DMS153 treated with DMSO at 0.1 percent for 48 hours (cell line): ENCODE data around the gene COL16A1.

ENCODE experiments used
- DNase-seq: peaks from one replicate; lab custom pipeline; 2025; ENCODE audit not compliant: unreplicated experiment; lab: John Stamatoyannopoulos, UW

Gene COL16A1

DNA sequence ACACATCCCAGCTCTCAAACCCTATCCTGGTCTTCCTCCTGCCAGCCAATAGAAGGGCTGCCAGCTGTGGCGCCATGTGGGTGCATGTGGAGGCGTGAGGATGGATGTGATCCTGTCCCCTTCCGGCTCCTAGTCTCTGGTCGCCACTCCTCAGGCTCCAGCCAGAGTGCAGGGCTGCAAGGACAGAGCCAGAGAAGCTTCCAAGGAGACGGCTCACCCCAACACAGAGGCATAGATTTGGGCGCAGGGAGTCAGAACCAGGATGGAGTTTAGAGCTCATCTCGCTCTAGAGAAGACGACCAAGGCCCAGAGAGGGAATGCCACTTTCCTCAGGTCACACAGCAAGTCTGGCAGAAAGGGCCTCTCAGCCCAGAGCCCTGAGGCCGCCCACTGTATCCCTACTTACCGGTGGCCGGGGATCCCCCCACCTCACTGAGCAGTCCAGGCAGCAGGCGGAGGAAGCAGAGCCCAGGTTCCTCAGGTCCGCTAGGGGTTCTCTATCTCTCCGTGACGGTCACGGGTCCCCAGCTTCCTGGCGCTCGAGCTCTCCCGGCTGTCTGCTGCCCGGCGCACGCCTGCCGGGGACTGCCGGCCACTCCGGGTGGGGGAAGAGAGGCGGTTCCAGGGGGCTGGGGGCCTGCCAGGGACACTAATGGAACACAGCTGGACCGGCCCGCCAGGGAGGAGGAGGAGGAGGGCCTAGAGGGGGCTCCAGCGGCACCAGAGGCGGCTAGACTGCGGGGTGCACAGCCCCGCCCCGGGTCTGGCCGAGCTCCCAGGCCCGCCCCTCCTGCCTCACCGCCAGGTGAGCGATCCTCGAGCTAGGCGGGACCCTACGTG lies at the start of gene COL16A1:
Gene COL16A1, minus strand, starts transcription at position 587 of the 840 bp plus-strand sequence. CDS start 1,824 bp downstream, outside the sequence.
- peak; percentile 51 for DNase-seq

DNA sequence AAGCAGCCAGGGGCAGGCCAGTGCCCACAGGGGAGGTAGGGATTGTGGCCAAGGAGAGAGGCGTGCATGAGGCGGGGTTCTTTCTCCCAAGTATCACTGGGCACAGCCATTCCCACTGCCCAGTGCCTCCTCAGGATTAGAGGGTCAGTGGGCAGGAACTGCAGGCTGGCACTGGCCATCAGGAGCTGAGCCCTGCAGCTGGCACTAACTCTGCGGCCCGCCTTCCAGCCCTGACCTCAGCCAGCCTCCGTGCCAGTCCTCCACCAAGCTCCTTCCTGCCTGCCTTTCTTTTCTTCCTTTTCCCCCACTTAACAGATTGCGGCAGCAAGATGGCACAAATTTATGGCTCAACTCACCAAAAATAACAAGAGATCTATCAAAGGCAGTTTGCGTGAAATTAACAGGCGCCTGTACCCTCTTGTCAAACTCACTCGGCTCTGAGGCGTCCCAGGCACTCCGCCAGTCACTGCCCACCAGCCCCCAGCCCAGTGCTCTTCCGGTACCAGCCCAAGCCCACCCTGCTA lies 49.2 kb upstream of the COL16A1 start:
- DNase-seq, result no peak

GRCh38 chr1:31752258-31752657 lies 48.4 kb upstream of the COL16A1 start:
- no peak for DNase-seq

GRCh38 chr1:31751822-31752241 lies 48.0 kb upstream of the COL16A1 start:
- no peak for DNase-seq

DNA sequence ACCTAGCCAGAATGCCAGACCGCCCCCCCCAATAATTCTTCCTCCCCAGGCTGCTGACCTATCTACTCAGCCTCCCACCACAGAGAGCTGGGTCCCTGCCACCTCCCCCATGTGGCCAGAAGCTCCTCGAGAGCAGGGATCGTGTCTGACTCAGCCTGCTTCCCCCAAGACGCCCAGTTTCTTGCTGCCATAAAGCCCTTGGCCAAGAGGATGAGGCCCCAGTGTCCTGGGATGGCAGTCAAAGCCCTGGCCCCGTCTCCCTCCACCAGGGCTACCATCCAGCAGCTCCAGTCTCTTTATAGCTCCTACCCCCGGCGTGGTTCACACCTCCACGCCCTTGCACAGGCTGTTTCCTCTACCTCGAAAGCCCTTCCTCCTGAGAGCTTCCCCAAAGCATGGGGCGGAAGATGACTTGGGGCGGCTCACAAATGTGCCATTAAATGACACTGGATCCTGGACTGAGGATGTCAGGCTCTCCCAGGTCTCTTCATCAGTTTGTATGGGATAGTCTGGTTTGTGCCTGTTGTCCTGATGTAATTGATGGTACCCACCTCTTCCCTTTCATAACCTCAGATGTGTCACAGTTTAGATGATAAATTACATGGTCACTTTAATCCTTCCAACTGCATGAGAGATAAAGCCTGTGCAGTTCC lies 47.2 kb upstream of the COL16A1 start:
- no peak for DNase-seq

GRCh38 chr1:31749785-31750735 lies 46.2 kb upstream of the COL16A1 start:
- no peak for DNase-seq

GRCh38 chr1:31748365-31748764 lies 44.5 kb upstream of the COL16A1 start:
- no peak for DNase-seq

GRCh38 chr1:31747304-31747703 lies 43.5 kb upstream of the COL16A1 start:
- DNase-seq, result no peak

- DNase-seq, result no peak
These were observed 42.9 kb upstream of the COL16A1 start for GRCh38 chr1:31746687-31747086.

DNA sequence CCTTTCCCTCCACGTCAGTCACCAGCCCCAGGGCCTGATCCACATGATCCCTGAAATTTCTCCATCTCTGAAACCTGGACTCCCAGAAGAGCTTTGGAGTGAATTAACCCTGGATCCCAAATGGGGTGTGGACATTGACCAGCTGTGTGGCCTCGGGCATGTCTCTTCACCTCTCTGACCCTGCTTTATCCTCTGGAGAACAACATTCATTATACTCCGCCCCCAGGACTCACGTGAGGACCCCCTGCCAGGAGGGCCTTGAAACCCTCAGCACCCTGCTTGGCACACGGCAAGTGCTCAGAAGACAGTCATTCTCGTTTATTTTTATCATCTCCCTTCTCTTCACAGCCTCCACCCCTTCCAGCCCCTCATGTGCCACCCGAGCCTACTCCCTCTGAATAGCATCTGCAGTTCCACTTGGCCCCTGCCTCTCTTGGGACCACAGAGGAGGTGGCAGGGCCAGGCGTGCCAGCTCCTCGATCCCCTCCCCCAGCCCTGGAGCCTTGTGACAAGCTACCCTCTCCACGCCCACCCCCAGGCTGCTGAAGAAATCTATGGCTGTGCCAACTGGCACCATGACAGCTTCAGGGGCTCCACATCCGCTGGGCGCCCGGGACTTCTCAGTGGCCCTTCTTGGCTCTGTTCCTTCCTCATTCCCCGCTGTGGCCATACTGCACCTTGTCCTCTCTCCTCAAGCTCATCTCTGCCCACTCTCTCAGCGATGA lies 42.3 kb upstream of the COL16A1 start:
- no peak for DNase-seq

- DNase-seq, result peak; percentile 52
These were observed 41.5 kb upstream of the COL16A1 start for GRCh38 chr1:31745096-31745945.

GRCh38 chr1:31744165-31744888 lies 40.5 kb upstream of the COL16A1 start:
- DNase-seq, result no peak

DNA sequence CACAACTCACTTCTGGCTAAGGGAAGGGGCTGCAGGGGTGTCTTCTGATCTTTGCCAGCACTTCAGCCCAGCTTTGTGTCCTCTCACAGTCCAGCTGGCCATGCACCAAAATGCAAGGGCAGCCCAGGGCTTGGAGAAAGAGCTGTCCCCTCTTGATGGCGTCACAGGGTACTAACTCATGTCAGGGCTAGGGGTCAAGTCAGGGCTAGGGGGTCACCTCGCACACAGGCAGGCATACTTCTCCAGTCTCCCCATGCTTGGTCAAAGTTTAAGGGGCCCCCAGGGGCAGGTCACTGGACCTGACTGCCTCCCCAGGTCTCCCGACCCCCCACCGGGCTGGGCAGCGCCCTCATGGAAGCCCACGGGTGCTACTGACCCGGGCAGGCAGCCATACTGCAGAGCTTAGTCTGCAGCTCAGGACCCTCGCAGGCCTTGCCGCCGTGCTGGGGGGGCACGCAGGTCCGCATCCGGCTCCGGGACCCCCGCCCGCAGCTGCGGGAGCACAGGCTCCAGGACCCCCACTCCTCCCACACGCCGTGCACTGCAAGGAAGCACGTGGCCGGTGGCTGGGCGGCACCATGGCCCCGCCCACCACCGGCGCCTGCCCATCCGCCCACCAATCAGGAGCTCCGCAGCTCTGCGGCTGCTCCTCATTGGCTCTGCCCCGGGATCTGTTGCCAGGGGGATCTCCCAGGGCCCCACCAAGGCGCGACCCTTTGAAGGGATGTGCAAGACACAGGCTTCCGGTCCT lies 38.8 kb upstream of the COL16A1 start:
- DNase-seq, result no peak

DNA sequence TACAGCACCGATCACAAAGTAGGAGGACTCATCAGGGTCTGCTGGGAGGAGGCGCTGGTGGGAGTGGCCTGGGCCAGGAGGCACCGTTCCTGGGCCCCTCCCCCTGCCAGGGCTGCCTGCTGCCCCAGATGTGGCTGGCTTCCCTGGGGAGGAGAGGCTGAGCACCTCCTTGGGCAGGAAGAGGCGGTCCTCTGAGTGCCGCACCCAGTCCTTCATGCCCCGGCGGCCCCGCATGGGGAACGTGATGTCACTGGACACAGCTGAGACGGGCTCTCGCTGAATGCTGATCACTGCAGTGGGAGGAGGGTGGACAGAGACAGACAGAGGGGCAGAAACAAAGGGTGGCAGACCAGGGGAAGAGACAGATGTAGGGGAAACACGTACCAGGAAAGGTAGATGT lies 35.5 kb upstream of the COL16A1 start:
- no peak for DNase-seq

DNA sequence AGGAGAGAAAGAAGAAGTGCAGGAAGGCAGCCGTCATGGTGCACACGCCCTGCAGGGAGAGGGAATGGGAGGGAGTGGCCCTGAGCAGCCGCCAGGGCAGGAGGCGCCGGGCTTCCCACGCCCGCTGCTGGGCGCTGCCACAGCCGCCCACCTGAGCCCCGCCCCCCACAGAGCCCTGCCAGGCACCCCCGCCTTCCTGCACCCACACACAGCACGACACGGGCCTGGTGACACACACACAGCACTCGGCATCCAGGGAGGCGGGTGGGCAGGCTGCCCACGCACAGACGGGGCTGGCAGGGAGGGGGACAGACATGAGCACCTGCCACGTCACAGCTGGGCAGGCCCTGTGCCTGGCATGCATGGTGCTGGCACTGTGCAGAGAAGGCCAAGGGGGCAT lies 32.9 kb upstream of the COL16A1 start:
- no peak for DNase-seq

DNA sequence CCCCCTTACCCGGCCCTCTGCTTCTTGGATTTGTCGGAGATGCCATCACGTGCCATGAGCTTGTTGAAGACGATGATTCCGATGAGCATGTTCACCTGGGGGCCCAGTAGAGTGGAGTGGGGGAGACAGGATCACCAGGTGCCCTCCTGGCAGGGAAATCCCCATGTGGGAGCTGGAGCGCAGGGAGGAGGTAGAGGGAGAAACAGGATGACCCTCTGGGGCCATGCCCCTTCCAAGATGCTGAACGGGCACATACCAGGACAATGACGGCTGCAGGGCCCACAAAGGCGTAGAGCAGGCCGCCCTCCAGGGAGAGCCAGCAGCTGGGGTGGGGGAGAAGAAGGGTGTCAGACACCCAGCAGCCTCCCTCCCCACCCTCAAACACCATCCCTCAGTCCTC lies 31.8 kb upstream of the COL16A1 start:
- DNase-seq, result no peak

DNA sequence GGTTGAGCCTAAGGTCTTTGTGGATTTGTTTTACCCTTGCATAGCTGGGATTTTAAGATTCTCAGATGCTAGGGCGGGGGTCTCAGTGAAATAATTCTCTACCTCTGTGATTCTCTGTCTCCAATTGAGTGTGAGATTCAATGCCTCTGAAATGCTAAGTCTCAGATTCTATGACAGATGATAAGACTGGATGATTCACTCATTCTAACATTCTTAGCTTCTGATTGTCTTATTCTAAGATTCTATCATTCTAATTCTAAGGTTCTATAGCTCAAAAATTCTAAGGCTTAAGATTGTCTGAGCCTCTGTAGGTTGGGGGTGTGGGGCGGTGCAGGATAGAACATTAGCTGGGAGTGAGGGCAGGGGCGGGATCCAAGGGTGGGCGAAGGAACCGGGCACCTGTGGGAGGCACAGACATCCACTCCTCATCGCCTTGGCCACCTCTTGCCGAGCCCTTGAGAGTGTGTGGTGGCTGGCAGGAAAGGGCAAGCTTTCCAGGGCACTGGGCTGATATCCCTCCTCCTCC lies 30.8 kb upstream of the COL16A1 start:
- no peak for DNase-seq
